HG03439 (cell line): Measurements from ENCODE around the gene STH.
"Not testable (repeated sequence)": the region's sequence is repeated elsewhere in the genome, so short reads cannot be mapped to it uniquely, and the experiment has no call there.

Experiments
- ATAC-seq: cut with Tn5 transposase; IDR thresholded peaks from one replicate; pipeline ENCODE4 v1.9.1; 2021; ENCODE audit warnings: mild to moderate bottlenecking, moderate library complexity; ENCODE audit not compliant: unreplicated experiment

Gene STH

DNA sequence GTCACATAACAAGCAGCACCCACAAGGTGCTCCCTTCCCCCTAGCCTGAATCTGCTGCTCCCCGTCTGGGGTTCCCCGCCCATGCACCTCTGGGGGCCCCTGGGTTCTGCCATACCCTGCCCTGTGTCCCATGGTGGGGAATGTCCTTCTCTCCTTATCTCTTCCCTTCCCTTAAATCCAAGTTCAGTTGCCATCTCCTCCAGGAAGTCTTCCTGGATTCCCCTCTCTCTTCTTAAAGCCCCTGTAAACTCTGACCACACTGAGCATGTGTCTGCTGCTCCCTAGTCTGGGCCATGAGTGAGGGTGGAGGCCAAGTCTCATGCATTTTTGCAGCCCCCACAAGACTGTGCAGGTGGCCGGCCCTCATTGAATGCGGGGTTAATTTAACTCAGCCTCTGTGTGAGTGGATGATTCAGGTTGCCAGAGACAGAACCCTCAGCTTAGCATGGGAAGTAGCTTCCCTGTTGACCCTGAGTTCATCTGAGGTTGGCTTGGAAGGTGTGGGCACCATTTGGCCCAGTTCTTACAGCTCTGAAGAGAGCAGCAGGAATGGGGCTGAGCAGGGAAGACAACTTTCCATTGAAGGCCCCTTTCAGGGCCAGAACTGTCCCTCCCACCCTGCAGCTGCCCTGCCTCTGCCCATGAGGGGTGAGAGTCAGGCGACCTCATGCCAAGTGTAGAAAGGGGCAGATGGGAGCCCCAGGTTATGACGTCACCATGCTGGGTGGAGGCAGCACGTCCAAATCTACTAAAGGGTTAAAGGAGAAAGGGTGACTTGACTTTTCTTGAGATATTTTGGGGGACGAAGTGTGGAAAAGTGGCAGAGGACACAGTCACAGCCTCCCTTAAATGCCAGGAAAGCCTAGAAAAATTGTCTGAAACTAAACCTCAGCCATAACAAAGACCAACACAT is at the start of gene STH:
Gene STH (plus strand): TSS at position 264 of the 913 bp plus-strand sequence. CDS start 30 bp downstream, at position 294.
- ATAC-seq: no peak

DNA sequence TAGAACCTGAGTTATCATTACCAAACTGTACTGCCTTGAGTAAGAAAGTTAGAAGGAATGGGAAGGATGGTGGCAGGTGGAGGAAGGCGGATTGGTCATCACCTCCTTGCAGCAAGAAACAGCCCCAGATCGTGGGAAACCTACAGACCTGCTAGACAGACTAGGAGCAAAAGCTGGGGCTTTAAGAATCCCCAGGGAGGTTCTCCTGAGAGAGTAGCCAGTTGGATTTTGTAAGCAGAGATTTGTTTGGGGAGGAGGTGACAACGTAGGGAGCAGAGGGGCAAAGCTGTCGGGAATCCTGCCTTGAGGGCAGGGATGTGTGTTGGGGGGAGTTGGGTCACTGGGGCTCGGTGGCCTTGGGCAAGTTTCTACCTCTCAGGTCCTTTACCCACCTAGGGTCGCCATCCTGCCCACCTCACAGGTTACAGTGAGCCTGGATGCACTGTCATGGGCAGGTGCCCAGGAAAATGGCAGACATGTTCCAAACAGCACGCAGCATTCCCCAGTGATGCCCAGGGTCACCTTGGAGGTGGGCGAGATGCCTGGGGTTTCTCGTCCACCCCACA is 49.2 kb upstream of the STH start:
- ATAC-seq: no peak

DNA sequence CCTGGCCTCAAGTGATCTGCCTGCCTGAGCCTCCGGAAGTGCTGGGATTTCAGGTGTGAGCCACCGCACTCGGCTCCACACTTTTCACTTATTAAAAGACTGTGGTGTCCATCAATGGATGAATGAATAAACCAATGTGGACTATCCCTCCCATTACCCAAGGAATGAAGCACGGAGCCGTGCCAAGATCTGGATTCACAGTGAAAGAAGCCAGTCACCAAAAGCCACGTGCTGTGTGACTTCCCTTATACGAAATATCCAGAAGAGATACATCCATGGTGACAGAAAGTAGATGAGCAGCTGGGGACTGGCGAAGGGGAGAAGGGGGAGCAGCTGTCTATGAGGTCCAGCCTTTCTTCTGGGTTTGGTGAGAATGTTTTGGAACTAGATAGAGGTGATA is 48.2 kb upstream of the STH start:
- ATAC-seq: no peak

DNA sequence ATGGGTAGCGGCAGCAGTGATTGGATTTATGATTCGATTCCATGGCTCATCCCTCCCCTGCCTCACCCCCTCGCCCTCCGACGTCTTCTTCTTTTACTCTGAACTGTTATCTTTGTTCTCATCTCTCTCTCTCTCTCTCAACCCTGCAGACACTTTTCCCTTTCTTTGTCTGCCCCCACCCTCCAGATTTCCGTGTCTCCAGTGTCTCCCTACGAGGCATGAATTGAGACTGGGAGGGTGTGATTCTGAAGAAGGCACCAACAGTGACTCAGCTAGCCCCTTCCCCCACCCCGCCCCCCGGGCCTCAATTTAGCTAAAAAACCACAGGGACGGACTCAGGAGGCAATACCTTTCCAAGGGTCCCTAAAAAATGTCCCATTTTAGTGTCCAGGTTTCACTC is 47.6 kb upstream of the STH start:
- no peak for ATAC-seq

- ATAC-seq: no peak
These were observed 47.1 kb upstream of the STH start for GRCh38 chr17:45951941-45952340.

- ATAC-seq: no peak
These were observed 46.2 kb upstream of the STH start for GRCh38 chr17:45952814-45953320.

DNA sequence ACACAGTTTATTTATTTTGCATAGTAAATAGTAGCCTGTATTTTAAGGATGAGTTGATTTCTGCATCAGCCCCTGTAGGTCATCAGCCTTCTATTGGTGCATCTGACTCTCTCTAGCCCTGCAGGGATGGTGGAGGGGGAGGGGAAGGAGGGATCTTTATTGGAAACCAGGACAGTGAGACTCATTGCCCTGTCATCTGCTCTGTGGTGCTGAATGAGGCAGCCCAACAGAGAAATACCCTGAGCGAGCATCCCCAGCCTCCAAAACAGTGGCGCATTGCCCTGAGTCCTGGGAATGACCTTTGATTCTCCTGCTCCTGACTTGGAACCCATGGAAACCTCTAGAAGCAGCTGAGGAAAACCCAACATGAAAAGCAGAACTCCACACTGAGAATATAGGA is 45.5 kb upstream of the STH start:
- ATAC-seq: no peak

DNA sequence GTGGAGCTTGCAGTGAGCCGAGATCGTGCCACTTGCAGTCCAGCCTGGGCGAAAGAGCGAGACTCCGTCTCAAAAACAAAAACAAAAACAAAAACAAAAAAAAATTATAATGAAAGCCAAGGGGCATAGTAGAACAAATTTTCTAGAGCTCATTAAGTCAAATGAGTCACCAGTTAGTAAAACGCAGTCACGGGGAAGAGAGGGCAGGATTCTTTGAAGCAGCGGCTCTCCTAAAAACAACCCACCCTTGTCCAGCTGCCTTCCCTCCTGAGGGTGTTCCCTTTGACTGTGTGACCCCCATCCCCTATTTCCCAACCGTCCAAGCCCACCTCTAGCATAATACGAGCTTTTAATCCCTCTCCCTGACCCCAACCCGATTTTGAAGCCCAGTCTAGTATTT is 44.1 kb upstream of the STH start:
- no peak for ATAC-seq

- ATAC-seq: no peak
These were observed 43.7 kb upstream of the STH start for GRCh38 chr17:45955326-45955725.

- no peak for ATAC-seq
These were observed 43.0 kb upstream of the STH start for GRCh38 chr17:45956090-45956489.

DNA sequence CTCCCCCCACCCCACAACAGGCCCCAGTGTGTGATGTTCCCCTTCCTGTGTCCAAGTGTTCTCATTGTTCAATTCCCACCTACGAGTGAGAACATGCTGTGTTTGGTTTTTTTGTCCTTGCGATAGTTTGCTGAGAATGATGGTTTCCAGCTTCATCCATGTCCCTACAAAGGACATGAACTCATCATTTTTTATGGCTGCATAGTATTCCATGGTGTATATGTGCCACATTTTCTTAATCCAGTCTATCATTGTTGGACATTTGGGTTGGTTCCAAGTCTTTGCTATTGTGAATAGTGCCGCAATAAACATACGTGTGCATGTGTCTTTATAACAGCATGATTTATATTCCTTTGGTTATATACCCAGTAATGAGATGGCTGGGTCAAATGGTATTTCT is 42.3 kb upstream of the STH start:
- ATAC-seq: not testable (repeated sequence)

- no peak for ATAC-seq
These were observed 40.7 kb upstream of the STH start for GRCh38 chr17:45958307-45958706.

- ATAC-seq: no peak
These were observed 39.9 kb upstream of the STH start for GRCh38 chr17:45958994-45959665.

DNA sequence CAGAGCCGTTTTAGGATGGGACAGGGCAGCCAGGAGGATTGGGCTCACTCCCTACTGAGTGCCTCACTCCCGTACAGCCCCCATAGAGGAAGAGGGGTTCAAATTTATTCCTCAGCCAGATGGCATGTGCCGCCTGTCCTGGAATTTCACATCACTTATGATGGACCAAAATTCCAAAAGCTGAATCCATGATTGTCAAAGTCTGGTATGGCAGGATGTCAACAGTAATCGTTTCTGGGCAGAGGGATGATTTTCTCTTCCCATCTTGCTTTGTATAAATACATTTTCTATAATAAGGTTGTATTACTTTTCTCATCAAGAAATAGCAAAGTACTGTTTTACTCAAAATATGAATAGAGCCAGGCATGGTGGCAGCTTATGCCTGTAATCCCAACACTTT is 38.7 kb upstream of the STH start:
- no peak for ATAC-seq

GRCh38 chr17:45961206-45961605 is 37.8 kb upstream of the STH start:
- no peak for ATAC-seq

- no peak for ATAC-seq
These were observed 36.7 kb upstream of the STH start for GRCh38 chr17:45962221-45962972.

- no peak for ATAC-seq
These were observed 35.8 kb upstream of the STH start for GRCh38 chr17:45963283-45963682.

DNA sequence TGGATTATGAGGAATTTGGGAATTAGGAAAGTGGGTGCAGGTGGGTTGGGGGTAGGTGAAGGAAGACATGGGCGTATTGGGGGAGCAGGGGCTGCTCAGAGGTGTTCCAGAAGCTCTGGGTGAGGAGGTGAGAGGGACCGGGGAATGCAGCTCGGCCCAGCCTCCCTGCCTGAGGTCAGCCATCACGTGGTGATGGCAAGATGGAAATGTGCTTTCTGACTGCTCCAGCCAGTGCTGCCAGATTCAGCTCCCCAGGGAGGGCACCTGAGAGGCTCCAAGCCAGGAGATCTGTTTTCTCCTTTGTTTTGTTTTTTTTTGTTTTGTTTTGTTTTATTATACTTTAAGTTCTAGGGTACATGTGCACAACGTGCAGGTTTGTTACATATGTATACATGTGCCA is 35.2 kb upstream of the STH start:
- ATAC-seq: no peak

DNA sequence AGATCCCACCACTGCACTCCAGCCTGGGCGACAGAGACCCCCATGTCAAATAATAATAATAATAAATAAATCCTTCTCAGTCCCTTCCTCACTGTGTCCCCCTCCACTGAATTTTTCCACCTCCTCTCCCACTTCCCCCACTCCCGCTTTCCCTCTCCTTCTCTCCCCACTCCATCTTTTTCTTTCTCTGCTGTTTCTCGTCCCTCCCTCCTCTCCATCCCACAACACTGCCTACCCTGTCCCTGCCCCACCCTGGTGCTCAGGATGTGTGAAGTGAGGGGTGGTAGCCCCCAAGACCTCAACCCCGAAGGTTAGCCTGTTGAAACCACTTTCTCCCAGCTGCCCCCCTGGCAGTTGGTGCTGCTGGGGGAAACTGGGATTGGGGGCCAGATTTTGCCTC is 34.4 kb upstream of the STH start:
- no peak for ATAC-seq

GRCh38 chr17:45965812-45966211 is 33.2 kb upstream of the STH start:
- ATAC-seq: no peak
